Motor neuron (in vitro differentiated cells): ENCODE results near the gene AEBP2. TPM values are rescaled to one million over a fixed set of nuclear protein-coding genes. Genes with fewer than 3 reads are reported as not detected.
"Not testable (repeated sequence)": the region's sequence is repeated elsewhere in the genome, so short reads cannot be mapped to it uniquely, and the experiment has no call there.

Source experiments
- ATAC-seq, 8 experiments: fragments of 200-7000 bp; cut with Tn5 transposase; replicated peaks in 6 of 8; 2 replicates each; pipeline ENCODE4 v1.8.0; 2021; ENCODE audit warnings: mild to moderate bottlenecking in 8 of 8, moderate library complexity in 8 of 8
- H3K27ac ChIP-seq, 2 donors: fragments of 250-450 bp; sonication (Bioruptor Pico); 2 replicates each; pipeline ENCODE4 v1.9.0; 2021; ENCODE audit warnings: antibody characterized with exemption in 2 of 2, mild to moderate bottlenecking in 2 of 2, moderate library complexity in 1 of 2
- H3K4me1 ChIP-seq, 2 donors: fragments of 250-450 bp; sonication (Bioruptor Pico); replicated peaks in 1 of 2; 2 replicates each; pipeline ENCODE4 v1.6.1; 2021; ENCODE audit warnings: antibody characterized with exemption in 2 of 2, mild to moderate bottlenecking in 2 of 2, moderate library complexity in 1 of 2
- H3K4me3 ChIP-seq, 5 donors: fragments of 250-450 bp; sonication (Bioruptor Pico); 2 replicates each; pipeline ENCODE4 v1.9.0; 2021; ENCODE audit warnings: antibody characterized with exemption in 5 of 5, mild to moderate bottlenecking in 5 of 5, moderate library complexity in 4 of 5
- WGBS, 10 experiments: fragments of 450-650 bp; shearing (Covaris generic); methylation state at CpG; one replicate each; pipeline ENCODE4 v1.0.0; 2022; 5-methylcytosine and 5-hydroxymethylcytosine counted together
- in situ Hi-C, 9 experiments: fragments of 400-800 bp; cut with MboI; loops; one replicate each; pipeline ENCODE4 v1.15.0; 2021; ENCODE audit warnings: low sequenced_read_pairs in 9 of 9, low pct_unique_long_range_greater_than_20kb in 2 of 9; ENCODE audit not compliant: unreplicated experiment in 9 of 9
- total RNA-seq, 8 experiments: library from RNA; unstranded; fragments of 300-600 nt; gene quantifications; 2 replicates each; pipeline versions ENCODE4 v1.2.3 to v1.2.4, GENCODE V29; 2022

AEBP2 gene
- total RNA-seq, 8 experiments from 2014 or later, result 15.8 to 63.5 (median 26.0) TPM

DNA sequence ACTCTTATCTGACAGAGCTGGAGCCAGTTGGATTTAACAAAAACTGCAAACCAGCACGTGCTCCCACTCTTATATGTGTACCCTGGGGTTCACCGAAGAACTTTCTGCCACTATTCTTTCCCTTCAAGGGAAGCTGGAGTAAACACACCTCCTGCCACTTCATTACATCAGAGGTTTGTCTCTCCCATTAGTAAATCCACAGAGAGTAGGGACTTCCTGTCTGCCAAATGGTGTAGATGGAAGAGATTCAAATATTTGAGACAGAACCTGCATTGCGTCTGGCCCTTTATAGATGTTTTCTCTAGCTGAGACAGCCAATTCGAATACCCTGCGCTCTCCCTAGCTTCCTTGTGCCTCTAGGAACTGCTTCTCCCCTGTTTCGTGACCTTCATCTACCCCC, 29.1 kb upstream of the AEBP2 start:
- in situ Hi-C loops, result no loop called here
- no peak for ATAC-seq
- H3K4me3 ChIP-seq, result no peak overlapping the region
- 33 to 90% (median 78%) methylated on average over 1 to 5 of the region's 6 CpGs; no CpG with 5 or more reads in 1 of the 10 experiments for WGBS, 10 experiments
- H3K27ac ChIP-seq, result no peak overlapping the region
- no peaks in the 10 kb centered on the region for H3K4me1 ChIP-seq

DNA sequence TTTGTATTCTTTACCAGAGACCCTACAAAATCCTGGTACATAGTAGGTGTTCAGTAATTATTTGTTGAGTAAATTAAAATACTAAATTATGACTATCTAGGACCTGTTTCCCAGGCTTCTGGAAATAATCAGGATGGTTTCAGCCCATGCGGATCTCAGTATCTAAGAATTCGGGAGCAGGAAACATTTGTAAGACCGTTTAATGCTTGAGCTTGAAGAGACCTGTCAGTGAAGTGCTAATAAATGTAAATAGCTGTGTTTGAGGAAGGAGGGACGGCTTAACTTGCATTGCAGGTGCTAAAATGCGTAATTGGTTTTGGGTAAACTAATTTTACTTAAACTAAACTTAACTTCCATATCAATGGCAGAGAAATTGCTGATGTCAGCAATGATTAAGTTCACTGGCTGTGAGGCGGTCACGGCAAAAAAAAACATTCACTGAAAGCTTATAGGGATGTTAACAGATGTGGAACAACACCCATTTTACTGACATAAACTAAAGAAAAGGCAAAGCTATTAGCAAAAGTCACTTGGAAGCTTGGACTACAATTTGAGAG, 28.6 kb upstream of the AEBP2 start:
- no peak overlapping the region for H3K4me3 ChIP-seq
- no peak overlapping the region for H3K27ac ChIP-seq
- WGBS, 10 experiments, result 6 to 100% (median 62%) methylated on average over 1 to 7 of the region's 7 CpGs
- ATAC-seq, result peak in 1 of 8 experiments; percentile 13
- in situ Hi-C loops, result no loop called here
- no peaks in the 10 kb centered on the region for H3K4me1 ChIP-seq

- peak in 3 of 8 experiments; percentile 31 to 92 (median 48) for ATAC-seq
- Histone ChIP-seq H3K4me3 (no peak overlapping the region), H3K4me1 (no peaks in the 10 kb centered on the region), H3K27ac (no peak overlapping the region)
- in situ Hi-C loops, result no loop called here
- 31 to 100% (median 92%) methylated on average over 1 to 8 of the region's 10 CpGs; no CpG with 5 or more reads in 1 of the 10 experiments for WGBS, 10 experiments
These were observed 27.8 kb upstream of the AEBP2 start for GRCh38 chr12:19411234-19412204.

- ATAC-seq, result no peak
- Histone ChIP-seq H3K4me1 (no peaks in the 10 kb centered on the region), H3K27ac (no peak overlapping the region), H3K4me3 (no peak overlapping the region)
- 83 to 100% (median 91%) methylated on average over 2 to 19 of the region's 23 CpGs; no CpG with 5 or more reads in 2 of the 10 experiments for WGBS, 10 experiments
- in situ Hi-C loops, result no loop called here
These were observed 26.4 kb upstream of the AEBP2 start for GRCh38 chr12:19412844-19413243.

DNA sequence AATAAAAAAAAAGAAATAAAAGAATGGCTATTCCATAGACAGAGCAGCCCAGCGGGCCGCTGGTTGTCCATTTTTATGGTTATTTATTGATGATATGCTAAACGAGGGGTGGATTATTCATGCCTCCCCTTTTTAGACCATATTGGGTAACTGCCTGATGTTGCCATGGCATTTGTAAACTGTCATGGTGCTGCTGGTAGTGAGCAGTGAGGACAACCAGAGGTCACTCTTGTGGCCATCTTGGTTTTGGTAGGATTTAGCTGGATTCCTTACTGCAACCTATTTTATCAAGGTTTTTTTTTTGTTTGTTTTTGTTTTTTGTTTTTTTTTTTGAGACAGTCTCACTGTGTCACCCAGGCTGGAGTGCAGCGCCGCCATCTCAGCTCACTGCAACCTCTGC, 25.7 kb upstream of the AEBP2 start:
- 59 to 100% (median 84%) methylated on average over 3 to 5 of the region's 5 CpGs for WGBS, 10 experiments
- H3K27ac ChIP-seq, H3K4me1 ChIP-seq, ATAC-seq, in situ Hi-C loops, H3K4me3 ChIP-seq: not testable (repeated sequence)

- in situ Hi-C loops, result no loop called here
- ATAC-seq, result no peak
- no peak overlapping the region for H3K4me3 ChIP-seq
- H3K27ac ChIP-seq, result no peak overlapping the region
- H3K4me1 ChIP-seq, result no peaks in the 10 kb centered on the region
These were observed 23.7 kb upstream of the AEBP2 start for GRCh38 chr12:19415563-19415962.

- WGBS, 10 experiments, result 60 to 100% (median 85%) methylated on average over 1 to 6 of the region's 14 CpGs; no CpG with 5 or more reads in 5 of the 10 experiments
- in situ Hi-C loops, result no loop called here
- no peak for ATAC-seq
- H3K4me3 ChIP-seq, result no peak overlapping the region
- H3K4me1 ChIP-seq, result no peaks in the 10 kb centered on the region
- H3K27ac ChIP-seq, result no peak overlapping the region
These were observed 20.2 kb upstream of the AEBP2 start for GRCh38 chr12:19419086-19419485.

GRCh38 chr12:19421503-19422282, 17.6 kb upstream of the AEBP2 start:
- WGBS, 10 experiments, result 43 to 92% (median 65%) methylated on average over 1 to 6 of the region's 6 CpGs; no CpG with 5 or more reads in 1 of the 10 experiments
- no peak overlapping the region for H3K27ac ChIP-seq
- in situ Hi-C loops, result no loop called here
- no peak for ATAC-seq
- H3K4me1 ChIP-seq, result no peaks in the 10 kb centered on the region
- no peak overlapping the region for H3K4me3 ChIP-seq

DNA sequence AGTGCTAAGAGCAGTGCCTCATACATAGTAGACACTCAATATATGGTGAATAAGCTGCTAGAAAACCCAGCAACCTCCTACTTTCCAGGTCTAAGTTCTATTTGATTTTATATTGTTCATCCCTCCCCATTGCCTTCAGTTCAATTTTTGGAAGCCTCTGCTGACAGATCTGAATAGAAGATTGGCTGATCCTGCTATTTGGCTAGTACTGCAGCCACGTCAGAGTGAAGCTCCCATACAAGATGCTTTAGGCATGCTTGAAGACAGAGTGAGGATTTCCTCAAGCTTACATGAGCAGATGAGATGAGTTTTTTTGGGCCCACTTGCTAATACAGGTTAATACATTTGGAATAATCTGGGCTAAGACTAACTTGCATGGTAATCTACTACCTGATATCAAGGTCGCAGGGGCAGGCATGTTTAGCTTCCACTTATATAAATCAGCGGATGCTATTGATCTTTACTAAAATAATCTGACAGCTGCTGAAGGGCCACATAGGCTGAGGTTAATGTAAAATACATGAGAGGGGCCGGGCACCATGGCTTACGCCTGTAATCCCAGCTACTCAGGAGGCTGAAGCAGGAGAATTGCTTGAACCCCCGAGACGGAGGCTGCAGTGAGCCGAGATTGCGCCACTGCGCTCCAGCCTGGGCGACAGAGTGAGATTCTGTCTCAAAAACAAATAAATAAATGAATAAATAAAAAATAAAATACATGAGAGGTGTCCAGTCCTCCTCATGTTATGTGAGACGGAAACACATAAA, 15.9 kb upstream of the AEBP2 start:
- WGBS, 10 experiments, result 60 to 100% (median 93%) methylated on average over 1 to 12 of the region's 12 CpGs; no CpG with 5 or more reads in 2 of the 10 experiments
- in situ Hi-C loops, result no loop called here
- Histone ChIP-seq H3K4me1 (no peaks in the 10 kb centered on the region), H3K27ac (no peak overlapping the region), H3K4me3 (no peak overlapping the region)
- ATAC-seq, result no peak

DNA sequence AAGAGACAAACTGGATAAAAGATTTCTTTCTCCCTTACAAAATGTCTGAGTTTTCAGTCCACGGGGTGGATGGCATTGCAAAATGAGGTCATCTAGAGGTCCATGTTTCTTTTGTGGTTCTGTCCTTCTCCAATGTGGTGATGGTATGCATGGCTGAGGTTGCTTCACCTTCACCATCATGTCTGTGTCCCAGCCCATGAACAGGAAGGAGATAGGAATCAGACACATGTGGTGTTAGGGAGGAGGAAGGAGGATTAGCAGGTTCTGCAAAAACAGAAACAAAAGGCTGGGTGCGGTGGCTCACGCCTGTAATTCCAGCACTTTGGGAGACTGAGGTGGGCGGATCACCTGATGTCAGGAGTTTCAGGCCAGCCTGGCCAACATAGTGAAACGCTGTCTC, 11.0 kb upstream of the AEBP2 start:
- peak in 1 of 8 experiments; percentile 20 for ATAC-seq
- Histone ChIP-seq H3K4me1 (no peaks in the 10 kb centered on the region), H3K4me3 (no peak overlapping the region), H3K27ac (no peak overlapping the region)
- 76 to 100% (median 85%) methylated on average over 1 to 5 of the region's 5 CpGs; no CpG with 5 or more reads in 3 of the 10 experiments for WGBS, 10 experiments
- in situ Hi-C loops, result no loop called here

GRCh38 chr12:19429491-19429890, 9.8 kb upstream of the AEBP2 start:
- H3K27ac ChIP-seq, in situ Hi-C loops, H3K4me3 ChIP-seq, H3K4me1 ChIP-seq, ATAC-seq: not testable (repeated sequence)
- WGBS, 10 experiments, result 100% methylated on average over 1 of the region's 2 CpGs; no CpG with 5 or more reads in 8 of the 10 experiments

DNA sequence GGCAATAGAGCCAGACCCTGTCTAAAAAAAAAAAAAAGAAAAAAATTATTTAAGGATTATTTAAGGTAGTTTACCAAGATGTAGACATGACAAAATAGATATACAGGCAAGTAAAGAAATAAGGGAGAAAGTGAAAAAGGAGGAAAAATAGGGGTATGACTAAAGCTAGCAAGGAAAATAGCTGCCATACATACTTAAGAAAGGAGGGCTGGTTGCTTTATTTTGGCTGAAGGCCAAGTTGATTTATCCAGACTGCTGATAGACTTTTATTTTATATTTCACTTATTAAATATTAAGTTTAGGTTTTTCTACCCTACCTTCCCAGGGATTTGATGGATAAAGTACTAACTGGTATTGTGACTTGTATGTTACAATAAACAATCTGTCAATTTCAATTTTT, 8.3 kb upstream of the AEBP2 start:
- ATAC-seq, result no peak
- no peak overlapping the region for H3K4me3 ChIP-seq
- no peaks in the 10 kb centered on the region for H3K4me1 ChIP-seq
- H3K27ac ChIP-seq, result no peak overlapping the region
- in situ Hi-C loops, result no loop called here
